NCI-H82 treated with DMSO at 0.1 percent for 48 hours (cell line): Measurements from ENCODE around the gene HHIPL1.
A peak's percentile ranks its signal among the peaks of the same experiment; 100 is the strongest.

Experiments used
- DNase-seq: peaks from one replicate; lab custom pipeline; 2025; ENCODE audit not compliant: unreplicated experiment; lab: John Stamatoyannopoulos, UW

The HHIPL1 gene

GRCh38 chr14:99708449-99708848, 63.5 kb downstream of the HHIPL1 start:
- no peak for DNase-seq

- DNase-seq: no peak
These were observed 69.0 kb downstream of the HHIPL1 start for GRCh38 chr14:99713972-99714371.

GRCh38 chr14:99715266-99716000, 70.5 kb downstream of the HHIPL1 start:
- no peak for DNase-seq

- DNase-seq: no peak
These were observed 71.3 kb downstream of the HHIPL1 start for GRCh38 chr14:99716091-99716849.

- DNase-seq: no peak
These were observed 72.1 kb downstream of the HHIPL1 start for GRCh38 chr14:99716850-99717681.

- no peak for DNase-seq
These were observed 72.7 kb downstream of the HHIPL1 start for GRCh38 chr14:99717682-99718013.

- no peak for DNase-seq
These were observed 73.3 kb downstream of the HHIPL1 start for GRCh38 chr14:99718031-99718810.

- no peak for DNase-seq
These were observed 73.9 kb downstream of the HHIPL1 start for GRCh38 chr14:99718811-99719192.

- no peak for DNase-seq
These were observed 76.2 kb downstream of the HHIPL1 start for GRCh38 chr14:99720941-99721791.

- DNase-seq: no peak
These were observed 77.0 kb downstream of the HHIPL1 start for GRCh38 chr14:99721792-99722516.

- DNase-seq: no peak
These were observed 77.8 kb downstream of the HHIPL1 start for GRCh38 chr14:99722741-99723140.

GRCh38 chr14:99724196-99724891, 79.4 kb downstream of the HHIPL1 start:
- peak; percentile 62 for DNase-seq

GRCh38 chr14:99724939-99725773, 80.2 kb downstream of the HHIPL1 start:
- no peak for DNase-seq

GRCh38 chr14:99725774-99726537, 81.0 kb downstream of the HHIPL1 start:
- no peak for DNase-seq

GRCh38 chr14:99726538-99727095, 81.7 kb downstream of the HHIPL1 start:
- DNase-seq: no peak

GRCh38 chr14:99727096-99727870, 82.4 kb downstream of the HHIPL1 start:
- no peak for DNase-seq
